HepG2 (cell line): ENCODE data around the gene ELFN1. TPM values are rescaled to one million over a fixed set of nuclear protein-coding genes. Genes with fewer than 3 reads are reported as not detected.

ENCODE experiments used
- ATAC-seq: fragments of 200-7000 bp; cut with Tn5 transposase; 3 replicates; pipeline ENCODE4 v1.9.1; 2020; ENCODE audit warnings: mild to moderate bottlenecking, moderate library complexity
- BruUV-seq: library from RNA; stranded (reverse); fragments of 400-500 nt; replicated peaks from 2 replicates; lab custom pipeline; 2021; lab: Mats Ljungman, UMichigan
- CTCF ChIA-PET: fragments of 300-600 bp; formaldehyde crosslinking; extraction: SDS; loops from one replicate; lab custom pipeline; 2021; ENCODE audit warnings: low total read pairs, inconsistent platforms, low intra/inter-chr PET ratio; lab: Yijun Ruan, JAX
- POLR2A ChIA-PET: fragments of 350-600 bp; sonication (Branson Sonifier 250); formaldehyde crosslinking; loops from one replicate; lab custom pipeline; 2020; ENCODE audit warnings: antibody characterized with exemption, inconsistent platforms; lab: Yijun Ruan, JAX
- DNase-seq: peaks from one replicate; pipeline ENCODE4 v3.0.0-alpha.2; 2015; ENCODE audit warnings: low spot score
- FAIRE-seq: peaks from 3 replicates; lab custom pipeline; 2011; peaks lifted over from hg19 to GRCh38; lab: Jason Lieb, UNC
- H2AFZ ChIP-seq: one replicate; pipeline ENCODE4 v1.6.1; 2011; ENCODE audit warnings: low read length, inconsistent platforms
- H3K27ac ChIP-seq: fragments of 300-600 bp; 3 replicates; pipeline ENCODE4 v1.8.0; 2011; ENCODE audit warnings: mixed run types, mild to moderate bottlenecking, mixed read lengths, low read length, inconsistent platforms; ENCODE audit not compliant: insufficient read depth; ENCODE audit errors: extremely low read length
- H3K27me3 ChIP-seq, 2 experiments: fragments of 200-600 bp in 1 of 2; 2 replicates in 1 of 2; 3 replicates in 1 of 2; pipeline versions ENCODE4 v1.6.0 to v1.8.0; 2011; ENCODE audit warnings: low read length in 2 of 2, mild to moderate bottlenecking in 2 of 2, moderate library complexity in 2 of 2, inconsistent platforms in 1 of 2; ENCODE audit not compliant: insufficient read depth in 2 of 2, control insufficient read depth in 1 of 2
- H3K36me3 ChIP-seq, 2 experiments: fragments of 200-600 bp in 1 of 2; replicated peaks in 1 of 2; 2 replicates in 1 of 2; 3 replicates in 1 of 2; pipeline versions ENCODE4 v1.5.1 to v1.8.0; 2011; ENCODE audit warnings: low read length in 2 of 2, inconsistent platforms in 1 of 2; ENCODE audit not compliant: insufficient read depth in 2 of 2, control insufficient read depth in 1 of 2
- H3K4me1 ChIP-seq: 2 replicates; pipeline ENCODE4 v1.5.1; 2012; ENCODE audit warnings: low read length, inconsistent platforms; ENCODE audit not compliant: insufficient read depth
- H3K4me2 ChIP-seq: 2 replicates; pipeline ENCODE4 v1.6.0; 2011; ENCODE audit warnings: low read depth, low read length, inconsistent platforms
- H3K4me3 ChIP-seq, 3 experiments: fragments of 200-600 bp in 1 of 3; sonication (generic), shearing (Covaris generic) in 1 of 3; replicated peaks in 1 of 3; 2 replicates each; pipeline ENCODE4 v1.5.1; 2011 to 2016; ENCODE audit warnings: low read length in 3 of 3, inconsistent platforms in 2 of 3, low read depth in 2 of 3, mild to moderate bottlenecking in 2 of 3, control low read depth in 1 of 3, mixed read lengths in 1 of 3; ENCODE audit not compliant: insufficient read depth in 1 of 3
- H3K79me2 ChIP-seq: one replicate; pipeline ENCODE4 v1.6.1; 2011; ENCODE audit warnings: low read length, inconsistent platforms; ENCODE audit not compliant: insufficient read depth
- H3K9ac ChIP-seq: 2 replicates; pipeline ENCODE4 v1.6.0; 2011; ENCODE audit warnings: mild to moderate bottlenecking, low read depth, low read length, inconsistent platforms; ENCODE audit not compliant: insufficient read depth
- H3K9me3 ChIP-seq: 2 replicates; pipeline ENCODE4 v1.5.1; 2012; ENCODE audit warnings: mild to moderate bottlenecking, low read length
- H4K20me1 ChIP-seq: 2 replicates; pipeline ENCODE4 v1.6.0; 2011; ENCODE audit warnings: inconsistent platforms, mild to moderate bottlenecking, low read length, moderate library complexity; ENCODE audit not compliant: insufficient read depth
- ESRRA ChIP-seq: sonication (generic); formaldehyde crosslinking; IDR thresholded peaks from 2 replicates; pipeline ENCODE4 v1.5.1; 2020; ENCODE audit warnings: mild to moderate bottlenecking, low read depth, missing genetic modification reagents
- FLYWCH1 ChIP-seq: sonication (generic); formaldehyde crosslinking; IDR thresholded peaks from 2 replicates; pipeline ENCODE4 v1.8.1; 2023; ENCODE audit warnings: mild to moderate bottlenecking, missing genetic modification reagents
- FOXA1 ChIP-seq, 2 experiments: fragments of 450-650 bp in 1 of 2; sonication (generic) in 1 of 2; formaldehyde crosslinking in 1 of 2; IDR thresholded peaks; 2 replicates each; pipeline versions ENCODE4 v1.4.0 to v1.6.1; 2016 to 2020; ENCODE audit warnings: missing genetic modification reagents in 1 of 2
- GMEB2 ChIP-seq: IDR thresholded peaks from 2 replicates; pipeline ENCODE4 v1.6.1; 2016; ENCODE audit warnings: missing biosample characterization, missing genetic modification reagents, low read depth
- NFE2 ChIP-seq: sonication (generic); formaldehyde crosslinking; IDR thresholded peaks from 2 replicates; pipeline ENCODE4 v1.4.0; 2020; ENCODE audit warnings: missing genetic modification reagents
- NFYC ChIP-seq: IDR thresholded peaks from 2 replicates; pipeline ENCODE4 v1.6.1; 2016; ENCODE audit warnings: missing genetic modification reagents, missing compliant biosample characterization
- RAD21 ChIP-seq: fragments of 450-650 bp; formaldehyde crosslinking; IDR thresholded peaks from 2 replicates; pipeline ENCODE4 v1.5.0; 2020; ENCODE audit warnings: mild to moderate bottlenecking
- SMC3 ChIP-seq: IDR thresholded peaks from 2 replicates; pipeline ENCODE4 v1.6.1; 2011; ENCODE audit warnings: low read length, improper control_type of control experiment
- SP2 ChIP-seq: sonication (generic); formaldehyde crosslinking; IDR thresholded peaks from 2 replicates; pipeline ENCODE4 v1.5.1; 2020; ENCODE audit warnings: mild to moderate bottlenecking, missing genetic modification reagents
- STAG1 ChIP-seq: sonication (generic); formaldehyde crosslinking; IDR thresholded peaks from 2 replicates; pipeline ENCODE4 v1.4.0; 2020; ENCODE audit warnings: missing genetic modification reagents
- TGIF2 ChIP-seq: IDR thresholded peaks from 2 replicates; pipeline ENCODE4 v1.6.1; 2016; ENCODE audit warnings: control low read depth, missing compliant biosample characterization
- ZNF143 ChIP-seq: sonication (generic); formaldehyde crosslinking; IDR thresholded peaks from 2 replicates; pipeline ENCODE4 v1.4.0; 2020; ENCODE audit warnings: missing genetic modification reagents
- ZNF232 ChIP-seq: sonication (generic); formaldehyde crosslinking; IDR thresholded peaks from 2 replicates; pipeline ENCODE4 v1.4.0; 2020; ENCODE audit warnings: missing genetic modification reagents, borderline replicate concordance
- ZNF513 ChIP-seq: sonication (generic); formaldehyde crosslinking; conservative IDR thresholded peaks from 2 replicates; pipeline ENCODE4 v1.5.0; 2020; ENCODE audit warnings: missing genetic modification reagents
- ZNF607 ChIP-seq: sonication (generic); formaldehyde crosslinking; IDR thresholded peaks from 2 replicates; pipeline ENCODE4 v1.5.1; 2020; ENCODE audit warnings: missing genetic modification reagents, mild to moderate bottlenecking, borderline replicate concordance
- ZNF646 ChIP-seq: sonication (generic); formaldehyde crosslinking; IDR thresholded peaks from 2 replicates; pipeline ENCODE4 v1.9.0; 2021; ENCODE audit warnings: mild to moderate bottlenecking, missing genetic modification reagents
- WGBS: methylation state at CpG from one replicate; pipeline ENCODE4 v1.1.6; 2017; ENCODE audit warnings: low lambda C conversion rate; 5-methylcytosine and 5-hydroxymethylcytosine counted together
- in situ Hi-C: cut with HindIII; loops from 2 replicates; pipeline ENCODE4 v1.10.0; 2017; ENCODE audit warnings: low pct_unique_long_range_greater_than_20kb; ENCODE audit not compliant: extremely low pct_ligation_motif_present
- intact Hi-C: fragments of 100-400 bp; cut with micrococcal nuclease; formaldehyde crosslinking; loops from one replicate; pipeline ENCODE4 v1.10.0; 2022; ENCODE audit not compliant: unreplicated experiment
- polyA plus RNA-seq, 8 experiments: library from polyadenylated mRNA; depleted of rRNA in 3 of 8; stranded (reverse) in 7 of 8; unstranded in 1 of 8; fragments of >200 nt; fragmentation: Illumina TruSeq in 4 of 8; extraction: Trizol in 4 of 8; gene quantifications; 2 replicates each; pipeline versions ENCODE4 v1.2.1 to v1.2.3, GENCODE V29; 2011 to 2016; ENCODE audit warnings: low read depth in 4 of 8, missing spikeins in 1 of 8, mixed read lengths in 1 of 8; ENCODE audit not compliant: insufficient read depth in 1 of 8
- total RNA-seq, 5 experiments: library from RNA; depleted of rRNA; stranded (reverse); fragments of >200 nt; fragmentation: Illumina TruSeq; extraction: Trizol; gene quantifications; 2 replicates each; pipeline ENCODE4 v1.2.3, GENCODE V29; 2016; ENCODE audit warnings: low read depth in 1 of 5

Gene ELFN1
- total and polyA plus RNA-seq, 2 of the 13 experiments (the other 11 are each of a cell fraction or from before 2014, with no cell fraction given) = 0.13 to 0.18 TPM

- Histone ChIP-seq H3K9ac (no peak overlapping the region), H3K4me1 (peaks cover 22% of the 10 kb centered on the region), H3K4me3 (no peak overlapping the region), H3K27me3 (peaks cover 0 to 15% of the 10 kb centered on the region in 2 experiments; a peak in 2 of 5 replicates), H3K4me2 (no peak overlapping the region), H3K36me3 (no peaks in the 10 kb centered on the region), H3K9me3 (no peaks in the 10 kb centered on the region), H3K79me2 (no peaks in the 10 kb centered on the region), H4K20me1 (no peaks in the 10 kb centered on the region), H3K27ac (no peak overlapping the region), H2AFZ (no peak overlapping the region)
- no peak for FAIRE-seq
- POLR2A ChIA-PET = no interaction called here
- peak; percentile 35 for DNase-seq
- in situ Hi-C loops (no loop called here), intact Hi-C loops (no loop called here)
- CTCF ChIA-PET = no interaction called here
- ATAC-seq = peak; percentile 80
- no TSS peak for BruUV-seq
- 35% methylated on average over 10 of the region's 10 CpGs for WGBS
- TF ChIP-seq ZNF232 (CRISPR knock-in tag) (no peak), ZNF513 (CRISPR knock-in tag) (no peak), ZNF607 (CRISPR knock-in tag) (0 out of 2 replicates have a peak, but pooled peaks have one; percentile 26), RAD21 (CRISPR knock-in tag) (peak; percentile 52), SMC3 (peak; percentile 47), SP2 (CRISPR knock-in tag) (no peak), GMEB2 (CRISPR knock-in tag) (no peak), NFYC (CRISPR knock-in tag) (no peak), FLYWCH1 (no peak), NFE2 (CRISPR knock-in tag) (no peak), ESRRA (CRISPR knock-in tag) (no peak), TGIF2 (CRISPR knock-in tag) (no peak), FOXA1 (IDR thresholded peaks at IDR 0.05) (no peak), FOXA1 (CRISPR knock-in tag; IDR thresholded peaks at IDR 0.05) (0 out of 2 replicates have a peak, but pooled peaks have one; percentile 11), ZNF143 (CRISPR knock-in tag) (no peak), ZNF646 (peak; percentile 85), STAG1 (peak; percentile 71)
These were observed 97.4 kb downstream of the ELFN1 start for GRCh38 chr7:1767524-1767923.
